ENCODE results near the gene RAD51B.

- TF ChIP-seq CTCF (IDR thresholded peaks at IDR 0.05) (no peak), POLR2A (IDR thresholded peaks at IDR 0.05) (no peak)
Observed at GRCh38 chr14:68590201-68590522, 770.6 kb downstream of the RAD51B start.
